ENCODE measurements around the gene ZNF669.

The ZNF669 gene

GRCh38 chr1:247110627-247111258 lies 6.6 kb upstream of the ZNF669 start:
- DNase-seq, result no peak

GRCh38 chr1:247107694-247108093 lies 3.5 kb upstream of the ZNF669 start:
- no peak for DNase-seq

- DNase-seq, result no peak
Measured at GRCh38 chr1:247105966-247106365, 1.8 kb upstream of the ZNF669 start.

- DNase-seq, result no peak
Measured at GRCh38 chr1:247104965-247105364, 809 bp upstream of the ZNF669 start.

GRCh38 chr1:247102381-247102780 lies 1.8 kb downstream of the ZNF669 start:
- no peak for DNase-seq

- DNase-seq, result no peak
Measured at GRCh38 chr1:247100676-247101279, 3.4 kb downstream of the ZNF669 start.

- DNase-seq, result no peak
Measured at GRCh38 chr1:247096958-247097357, 7.2 kb downstream of the ZNF669 start.

GRCh38 chr1:247096544-247096943 lies 7.6 kb downstream of the ZNF669 start:
- no peak for DNase-seq

- no peak for DNase-seq
Measured at GRCh38 chr1:247096112-247096511, 8.0 kb downstream of the ZNF669 start.

- DNase-seq, result no peak
Measured at GRCh38 chr1:247090455-247090854, 13.7 kb downstream of the ZNF669 start.

- DNase-seq, result no peak
Measured at GRCh38 chr1:247089616-247090375, 14.4 kb downstream of the ZNF669 start.

GRCh38 chr1:247088967-247089366 lies 15.2 kb downstream of the ZNF669 start:
- DNase-seq, result no peak

GRCh38 chr1:247087256-247087655 lies 16.9 kb downstream of the ZNF669 start:
- DNase-seq, result no peak

GRCh38 chr1:247085310-247085709 lies 18.8 kb downstream of the ZNF669 start:
- no peak for DNase-seq

- no peak for DNase-seq
Measured at GRCh38 chr1:247084771-247085170, 19.4 kb downstream of the ZNF669 start.

GRCh38 chr1:247079141-247079874 lies 24.8 kb downstream of the ZNF669 start:
- no peak for DNase-seq

- peak; percentile 91 for DNase-seq
Measured at GRCh38 chr1:247078258-247079140, 25.7 kb downstream of the ZNF669 start, which contains the start of gene ZNF670. TSS of gene ZNF670 (minus strand) at chr1:247078811. CDS start at chr1:247078596, 215 bp downstream.

GRCh38 chr1:247077876-247078257 lies 26.3 kb downstream of the ZNF669 start:
- no peak for DNase-seq

GRCh38 chr1:247077213-247077612 lies 26.9 kb downstream of the ZNF669 start:
- DNase-seq, result no peak

GRCh38 chr1:247070645-247071044 lies 33.5 kb downstream of the ZNF669 start:
- no peak for DNase-seq

GRCh38 chr1:247064304-247064703 lies 39.9 kb downstream of the ZNF669 start:
- DNase-seq, result no peak

- DNase-seq, result no peak
Measured at GRCh38 chr1:247060771-247061170, 43.4 kb downstream of the ZNF669 start.
